Stimulated activated CD4-positive, alpha-beta T cell treated with anti-CD3 and anti-CD28 coated beads, Interleukin-4, amount 100 ng/mL, for 4 hours (primary cell): ENCODE results near the gene ZNF141.
"Not testable (repeated sequence)": the region's sequence is repeated elsewhere in the genome, so short reads cannot be mapped to it uniquely, and the experiment has no call there.

ENCODE experiments used
- DNase-seq, 2 experiments: peaks; one replicate each; pipeline ENCODE4 v3.0.0-alpha.2; 2020

The ZNF141 gene

DNA sequence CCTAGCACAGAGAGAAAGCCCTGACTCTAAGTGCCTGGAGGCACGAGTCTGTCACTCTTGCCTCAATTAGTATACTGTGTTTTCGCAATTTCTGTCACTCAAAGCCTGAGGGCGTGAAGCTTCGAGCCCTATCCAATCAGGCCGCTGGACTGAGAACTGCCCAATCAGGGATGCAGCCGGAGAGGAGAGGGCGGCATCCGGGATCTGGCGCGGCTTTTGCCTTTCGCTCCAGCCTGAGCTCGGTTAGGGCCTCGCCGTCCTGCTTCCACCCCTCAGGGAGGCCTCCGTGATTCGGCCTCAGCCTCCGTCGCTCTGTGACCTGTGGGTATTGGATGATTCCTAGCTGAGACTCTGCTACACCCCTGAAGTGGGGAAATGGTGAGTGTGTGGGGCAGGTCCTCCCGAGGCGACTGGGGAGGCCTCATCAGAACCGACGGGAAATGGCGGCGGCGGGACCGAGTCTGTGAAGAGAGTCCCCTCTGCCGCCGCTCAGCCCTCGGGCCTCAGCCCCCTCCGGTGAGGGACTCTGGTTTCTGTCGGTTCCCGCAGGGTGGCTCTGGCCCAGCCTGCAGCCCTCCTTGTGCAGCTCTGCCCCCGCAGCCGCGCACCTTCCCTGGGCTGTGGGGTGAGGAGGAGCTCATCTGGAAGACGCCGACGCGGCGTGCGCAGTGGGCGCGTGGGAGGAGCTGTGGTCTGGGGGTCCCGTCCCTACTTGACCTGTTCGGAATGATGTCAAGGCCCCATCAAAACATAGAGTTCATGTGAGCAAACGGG lies 48.5 kb downstream of the ZNF141 start:
- DNase-seq: no peak

DNA sequence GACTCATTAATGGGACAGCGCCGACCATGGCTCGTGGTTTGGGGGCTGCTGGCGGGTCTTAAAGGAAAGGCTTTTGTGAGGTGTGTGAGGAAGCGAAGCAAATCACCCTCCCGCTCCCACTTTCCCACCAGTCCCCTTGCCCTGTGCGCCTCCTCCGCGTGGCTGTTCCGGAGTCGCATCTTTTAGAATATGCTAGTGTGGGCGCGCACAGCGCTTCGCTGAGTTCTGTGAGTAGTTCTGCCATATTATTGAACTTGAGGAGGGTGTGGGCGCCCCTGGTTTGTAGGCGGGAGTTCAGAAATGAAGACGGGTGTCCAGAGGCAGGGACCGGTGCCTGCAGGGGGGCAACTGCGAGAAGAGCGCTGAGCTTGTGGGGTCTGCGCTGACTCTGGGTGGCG lies 49.1 kb downstream of the ZNF141 start:
- no peak for DNase-seq

DNA sequence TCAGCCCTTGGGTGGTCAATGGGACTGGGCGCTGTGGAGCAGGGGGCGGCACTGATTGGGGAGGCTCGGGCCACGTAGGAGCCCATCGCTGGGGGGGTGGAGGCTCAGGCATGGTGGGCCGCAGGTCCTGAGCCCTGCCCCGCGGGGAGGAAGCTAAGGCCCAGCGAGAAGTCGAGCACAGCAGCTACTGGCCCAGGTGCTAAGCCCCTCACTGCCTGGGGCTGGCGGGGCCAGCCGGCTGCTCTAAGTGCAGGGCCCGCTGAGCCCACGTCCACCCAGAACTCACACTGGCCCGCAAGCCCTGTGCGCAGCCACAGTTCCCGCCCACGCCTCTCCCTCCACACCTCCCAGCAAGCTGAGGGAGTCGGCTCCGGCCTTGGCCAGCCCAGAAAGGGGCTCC lies 66.4 kb downstream of the ZNF141 start:
- no peak for DNase-seq

DNA sequence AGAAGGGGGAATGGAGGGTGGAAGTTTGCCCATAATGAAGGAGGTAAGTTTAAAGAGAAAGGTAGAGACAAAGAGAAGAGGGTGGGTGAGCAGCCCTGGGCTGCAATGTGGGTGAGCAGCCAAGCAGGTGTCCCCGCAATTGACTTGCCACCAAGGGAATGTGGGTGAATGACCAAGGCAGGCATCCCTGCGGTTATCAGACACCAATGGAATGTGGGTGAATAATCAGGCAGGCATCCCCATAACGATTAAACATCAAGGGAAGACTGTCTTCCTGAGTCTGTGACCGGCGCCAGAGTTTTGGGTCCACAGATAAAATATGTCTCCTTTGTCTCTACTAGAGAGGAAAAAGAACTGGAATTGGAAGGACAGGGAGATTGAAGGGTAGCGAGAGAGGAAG lies 70.7 kb downstream of the ZNF141 start:
- DNase-seq: not testable (repeated sequence)

DNA sequence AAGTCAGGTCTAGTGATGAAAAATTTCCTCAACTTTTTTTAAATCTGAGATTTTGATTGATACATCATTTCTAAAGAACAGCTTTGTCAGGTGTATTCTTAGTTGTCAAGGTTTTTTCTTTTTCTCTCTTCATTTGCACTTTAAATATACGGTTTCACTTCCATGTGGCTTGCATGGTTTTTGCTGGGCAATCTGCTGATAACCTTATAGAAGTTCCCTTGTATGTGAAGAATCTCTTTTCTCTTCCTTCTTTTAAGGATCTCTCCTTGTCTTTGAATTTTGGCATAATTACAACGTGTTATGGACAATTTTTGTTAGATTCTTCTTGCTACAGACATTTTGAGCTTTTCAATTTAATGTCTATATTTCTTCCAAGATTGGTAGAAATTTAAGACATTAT lies 85.0 kb downstream of the ZNF141 start:
- DNase-seq: no peak
